IMR-90 (cell line): Measurements from ENCODE around the gene NFYC. TPM values are rescaled to one million over a fixed set of nuclear protein-coding genes. Genes with fewer than 3 reads are reported as not detected.

ENCODE experiments used
- ATAC-seq: fragments of 200-7000 bp; cut with Tn5 transposase; 2 replicates; pipeline ENCODE4 v1.9.1; 2020; ENCODE audit warnings: low read depth, mild to moderate bottlenecking, moderate library complexity
- BruUV-seq: library from RNA; stranded (reverse); fragments of 400-500 nt; replicated peaks from 2 replicates; lab custom pipeline; 2021; lab: Mats Ljungman, UMichigan
- CTCF ChIA-PET: fragments of 300-600 bp; formaldehyde crosslinking; extraction: SDS; loops from one replicate; lab custom pipeline; 2021; ENCODE audit warnings: antibody characterized with exemption; lab: Yijun Ruan, JAX
- POLR2A ChIA-PET: fragments of 300-600 bp; sonication (Branson Sonifier 250); formaldehyde crosslinking; loops from one replicate; lab custom pipeline; 2022; ENCODE audit warnings: antibody characterized with exemption; ENCODE audit not compliant: unreplicated experiment; lab: Charles Lee
- DNase-seq: peaks from one replicate; pipeline ENCODE4 v3.0.0; 2013
- H2AFZ ChIP-seq: replicated peaks from 2 replicates; pipeline ENCODE3; 2013; ENCODE audit warnings: low read length, mild to moderate bottlenecking; ENCODE audit not compliant: poor library complexity
- H2AK5ac ChIP-seq: 2 replicates; pipeline ENCODE4 v1.6.1; 2013; ENCODE audit warnings: low read depth, low read length, inconsistent platforms
- H2AK9ac ChIP-seq: replicated peaks from 2 replicates; pipeline ENCODE3; 2013; ENCODE audit warnings: mild to moderate bottlenecking, low read depth, low read length, moderate library complexity; ENCODE audit not compliant: poor library complexity
- H2BK120ac ChIP-seq: 2 replicates; pipeline ENCODE4 v1.6.1; 2013; ENCODE audit warnings: low read depth, low read length, inconsistent platforms
- H2BK15ac ChIP-seq: 3 replicates; pipeline ENCODE4 v1.6.1; 2013; ENCODE audit warnings: low read depth, low read length, inconsistent platforms
- H2BK20ac ChIP-seq: 2 replicates; pipeline ENCODE4 v1.6.1; 2013; ENCODE audit warnings: low read depth, mild to moderate bottlenecking, inconsistent platforms, low read length, moderate library complexity
- H2BK5ac ChIP-seq: 2 replicates; pipeline ENCODE4 v1.6.1; 2013; ENCODE audit warnings: mild to moderate bottlenecking, low read depth, low read length, inconsistent platforms; ENCODE audit not compliant: poor library complexity, severe bottlenecking
- H3K14ac ChIP-seq: replicated peaks from 2 replicates; pipeline ENCODE4 v1.6.1; 2013; ENCODE audit warnings: low read depth, low read length, inconsistent platforms
- H3K18ac ChIP-seq: 2 replicates; pipeline ENCODE4 v1.6.1; 2013; ENCODE audit warnings: low read depth, low read length, control low read depth
- H3K23ac ChIP-seq: 2 replicates; pipeline ENCODE4 v1.6.1; 2013; ENCODE audit warnings: low read depth, low read length, inconsistent platforms
- H3K27ac ChIP-seq: 2 replicates; pipeline ENCODE4 v1.5.1; 2013; ENCODE audit warnings: mild to moderate bottlenecking, control low read depth, low read length; ENCODE audit not compliant: insufficient read depth
- H3K27me3 ChIP-seq: 2 replicates; pipeline ENCODE4 v1.6.1; 2013; ENCODE audit warnings: low read length; ENCODE audit not compliant: control insufficient read depth, insufficient read depth
- H3K36me3 ChIP-seq: 2 replicates; pipeline ENCODE4 v1.6.1; 2013; ENCODE audit warnings: low read length, mixed read lengths; ENCODE audit not compliant: control insufficient read depth, insufficient read depth
- H3K4ac ChIP-seq: 2 replicates; pipeline ENCODE4 v1.6.1; 2013; ENCODE audit warnings: low read depth, low read length, inconsistent platforms
- H3K4me1 ChIP-seq: 2 replicates; pipeline ENCODE4 v1.6.1; 2013; ENCODE audit warnings: low read length, mixed read lengths; ENCODE audit not compliant: control insufficient read depth, insufficient read depth
- H3K4me2 ChIP-seq: 2 replicates; pipeline ENCODE4 v1.6.1; 2013; ENCODE audit warnings: low read depth, mild to moderate bottlenecking, control low read depth, low read length, moderate library complexity
- H3K4me3 ChIP-seq: 2 replicates; pipeline ENCODE4 v1.5.1; 2013; ENCODE audit warnings: low read depth, mild to moderate bottlenecking, control low read depth, low read length, moderate library complexity; ENCODE audit not compliant: insufficient read depth
- H3K56ac ChIP-seq: 2 replicates; pipeline ENCODE4 v1.6.1; 2013; ENCODE audit warnings: low read length, inconsistent platforms; ENCODE audit not compliant: insufficient read depth; ENCODE audit errors: extremely low read depth
- H3K79me1 ChIP-seq, 2 experiments: 2 replicates each; pipeline ENCODE4 v1.6.1; 2013; ENCODE audit warnings: low read length in 2 of 2, inconsistent platforms in 1 of 2, low read depth in 1 of 2
- H3K9ac ChIP-seq: 2 replicates; pipeline ENCODE4 v1.6.1; 2013; ENCODE audit warnings: low read depth, low read length, control low read depth
- H3K9me1 ChIP-seq: 2 replicates; pipeline ENCODE4 v1.6.1; 2013; ENCODE audit warnings: low read length, inconsistent platforms; ENCODE audit not compliant: insufficient read depth
- H3K9me3 ChIP-seq: 2 replicates; pipeline ENCODE4 v1.6.1; 2013; ENCODE audit warnings: low read length; ENCODE audit not compliant: control insufficient read depth, insufficient read depth
- H4K20me1 ChIP-seq: 2 replicates; pipeline ENCODE4 v1.6.1; 2013; ENCODE audit warnings: low read length, inconsistent platforms; ENCODE audit not compliant: insufficient read depth
- H4K5ac ChIP-seq: 2 replicates; pipeline ENCODE4 v1.6.1; 2013; ENCODE audit warnings: mild to moderate bottlenecking, low read depth, low read length, control low read depth
- H4K8ac ChIP-seq, 2 experiments: 2 replicates each; pipeline ENCODE4 v1.6.1; 2013; ENCODE audit warnings: low read depth in 2 of 2, low read length in 2 of 2, control low read depth in 1 of 2, inconsistent platforms in 1 of 2
- H4K91ac ChIP-seq: 2 replicates; pipeline ENCODE4 v1.6.1; 2013; ENCODE audit warnings: low read depth, low read length, inconsistent platforms; ENCODE audit not compliant: insufficient read depth
- NFE2L2 ChIP-seq: fragments of 150-350 bp; IDR thresholded peaks from 2 replicates; pipeline ENCODE4 v1.6.1; 2016; ENCODE audit warnings: low read depth, mild to moderate bottlenecking, low read length
- RFX5 ChIP-seq: IDR thresholded peaks from 2 replicates; pipeline ENCODE4 v1.8.0; 2012; ENCODE audit warnings: low read depth, mild to moderate bottlenecking, low read length, moderate library complexity
- SMC3 ChIP-seq: fragments of 150-350 bp; IDR thresholded peaks from 2 replicates; pipeline ENCODE4 v1.6.1; 2016; ENCODE audit warnings: low read depth, mild to moderate bottlenecking, antibody characterized with exemption, low read length, moderate library complexity
- WGBS, 2 experiments: methylation state at CpG; one replicate each; pipeline versions ENCODE4 v1.1.5 to v1.1.7; 2013; ENCODE audit warnings: missing lambda C conversion rate in 2 of 2; ENCODE audit not compliant: insufficient read length in 1 of 2; ENCODE audit errors: extremely low coverage in 2 of 2; 5-methylcytosine and 5-hydroxymethylcytosine counted together
- dilution Hi-C: fragments of 300-500 bp; cut with HindIII; formaldehyde crosslinking; loops from one replicate; pipeline ENCODE4 v1.14.3; 2018; ENCODE audit warnings: low sequenced_read_pairs; ENCODE audit not compliant: unreplicated experiment
- in situ Hi-C: fragments of 300-500 bp; cut with MboI; formaldehyde crosslinking; loops from 3 replicates; pipeline ENCODE4 v1.14.3; 2019; ENCODE audit warnings: low sequenced_read_pairs, inconsistent platforms, mixed read lengths
- intact Hi-C: fragments of 100-400 bp; cut with micrococcal nuclease; formaldehyde crosslinking; loops from 2 replicates; pipeline ENCODE4 v1.10.0; 2022
- polyA plus RNA-seq, 3 experiments: library from polyadenylated mRNA; depleted of rRNA; stranded (reverse); fragments of >200 nt; gene quantifications; 2 replicates each; pipeline ENCODE4 v1.2.3, GENCODE V29; 2012; ENCODE audit warnings: low replicate concordance in 1 of 3
- total RNA-seq: library from RNA; depleted of rRNA; stranded (reverse); fragments of >200 nt; gene quantifications from 2 replicates; pipeline ENCODE4 v1.2.3, GENCODE V29; 2012
- TF ChIP-seq, protein P1 (sequence below): fragments of 150-350 bp; IDR thresholded peaks from 2 replicates; pipeline ENCODE4 v1.6.1; 2017; ENCODE audit warnings: mild to moderate bottlenecking, antibody characterized with exemption, low read length, low read depth
- TF ChIP-seq, protein P2 (sequence below): conservative IDR thresholded peaks from 2 replicates; pipeline ENCODE4 v1.5.1; 2012; ENCODE audit warnings: mild to moderate bottlenecking, low read depth, low read length, improper control_type of control experiment

Gene NFYC
- total and polyA plus RNA-seq, 2 of the 4 experiments (the other 2 are of a cell fraction) = 45.2 to 62.2 TPM

DNA sequence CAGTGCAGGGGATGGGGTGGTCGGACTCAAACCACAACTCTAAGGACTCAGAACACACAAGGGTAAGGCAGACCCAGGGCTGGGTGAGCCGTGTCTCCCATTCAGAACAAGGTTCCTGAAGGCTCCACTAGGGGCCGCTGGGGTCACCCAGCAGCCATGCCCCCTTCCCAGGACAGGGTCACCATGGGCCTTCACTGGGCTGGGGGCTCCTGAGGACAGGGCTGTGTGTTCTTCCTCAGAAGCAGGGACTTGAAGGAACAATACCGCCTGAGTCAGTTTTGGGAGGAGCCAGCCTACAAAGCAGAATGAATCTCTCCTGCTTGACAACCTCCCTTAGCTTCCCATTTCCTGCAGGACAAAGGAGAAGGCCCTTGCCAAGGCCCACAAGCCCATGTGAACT is 41.4 kb upstream of the NFYC start:
- no peak overlapping the region for H2BK20ac ChIP-seq
- no peak overlapping the region for H2BK5ac ChIP-seq
- no peaks in the 10 kb centered on the region; the same call in 1 of the 2 replicates for H4K20me1 ChIP-seq
- H3K9me3 ChIP-seq = no peaks in the 10 kb centered on the region
- H2BK15ac ChIP-seq = no peak overlapping the region
- ATAC-seq (no peak; the same call in 1 of the 2 replicates), DNase-seq (no peak)
- CTCF ChIA-PET = no interaction called here
- in situ Hi-C loops (no loop called here), intact Hi-C loops (no loop called here), dilution Hi-C loops (no loop called here)
- H4K8ac ChIP-seq = no peak overlapping the region
- H3K9ac ChIP-seq = no peak overlapping the region
- no peak overlapping the region for H2AK9ac ChIP-seq
- no peak overlapping the region for H2AFZ ChIP-seq
- no peak overlapping the region for H3K4ac ChIP-seq
- H3K4me3 ChIP-seq = no peak overlapping the region
- WGBS, 2 experiments = 23% methylated on average over 2 of the region's 4 CpGs; no CpG with 5 or more reads in 1 of the 2 experiments
- POLR2A ChIA-PET = no interaction called here
- no peak overlapping the region for H3K27ac ChIP-seq
- TF ChIP-seq, protein P1, sequence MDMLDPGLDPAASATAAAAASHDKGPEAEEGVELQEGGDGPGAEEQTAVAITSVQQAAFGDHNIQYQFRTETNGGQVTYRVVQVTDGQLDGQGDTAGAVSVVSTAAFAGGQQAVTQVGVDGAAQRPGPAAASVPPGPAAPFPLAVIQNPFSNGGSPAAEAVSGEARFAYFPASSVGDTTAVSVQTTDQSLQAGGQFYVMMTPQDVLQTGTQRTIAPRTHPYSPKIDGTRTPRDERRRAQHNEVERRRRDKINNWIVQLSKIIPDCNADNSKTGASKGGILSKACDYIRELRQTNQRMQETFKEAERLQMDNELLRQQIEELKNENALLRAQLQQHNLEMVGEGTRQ = no peak
- no peak for TF ChIP-seq NFE2L2
- no peak for TF ChIP-seq SMC3
- TF ChIP-seq RFX5 = no peak
- TF ChIP-seq, protein P2, sequence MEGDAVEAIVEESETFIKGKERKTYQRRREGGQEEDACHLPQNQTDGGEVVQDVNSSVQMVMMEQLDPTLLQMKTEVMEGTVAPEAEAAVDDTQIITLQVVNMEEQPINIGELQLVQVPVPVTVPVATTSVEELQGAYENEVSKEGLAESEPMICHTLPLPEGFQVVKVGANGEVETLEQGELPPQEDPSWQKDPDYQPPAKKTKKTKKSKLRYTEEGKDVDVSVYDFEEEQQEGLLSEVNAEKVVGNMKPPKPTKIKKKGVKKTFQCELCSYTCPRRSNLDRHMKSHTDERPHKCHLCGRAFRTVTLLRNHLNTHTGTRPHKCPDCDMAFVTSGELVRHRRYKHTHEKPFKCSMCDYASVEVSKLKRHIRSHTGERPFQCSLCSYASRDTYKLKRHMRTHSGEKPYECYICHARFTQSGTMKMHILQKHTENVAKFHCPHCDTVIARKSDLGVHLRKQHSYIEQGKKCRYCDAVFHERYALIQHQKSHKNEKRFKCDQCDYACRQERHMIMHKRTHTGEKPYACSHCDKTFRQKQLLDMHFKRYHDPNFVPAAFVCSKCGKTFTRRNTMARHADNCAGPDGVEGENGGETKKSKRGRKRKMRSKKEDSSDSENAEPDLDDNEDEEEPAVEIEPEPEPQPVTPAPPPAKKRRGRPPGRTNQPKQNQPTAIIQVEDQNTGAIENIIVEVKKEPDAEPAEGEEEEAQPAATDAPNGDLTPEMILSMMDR = 0 out of 2 replicates have a peak, but pooled peaks have one; percentile 15
- no peak overlapping the region for H2BK120ac ChIP-seq
- no peaks in the 10 kb centered on the region for H3K4me1 ChIP-seq
- no TSS peak for BruUV-seq
- H3K4me2 ChIP-seq = no peak overlapping the region
- no peak overlapping the region for H3K23ac ChIP-seq
- no peaks in the 10 kb centered on the region for H3K79me1 ChIP-seq
- no peak overlapping the region for H3K14ac ChIP-seq
- no peak overlapping the region for H4K5ac ChIP-seq
- H3K56ac ChIP-seq = no peak overlapping the region
- H3K36me3 ChIP-seq = no peaks in the 10 kb centered on the region
- no peak overlapping the region for H3K18ac ChIP-seq
- 0 out of 2 replicates have a peak, but pooled peaks cover 3% of the 10 kb centered on the region for H3K9me1 ChIP-seq
- peaks cover 29% of the 10 kb centered on the region for H3K27me3 ChIP-seq
- H4K91ac ChIP-seq = no peak overlapping the region
- H2AK5ac ChIP-seq = no peak overlapping the region
